Upper lobe of right lung (tissue), 1 donor: Measurements from ENCODE around the gene DBP. TPM values are rescaled to one million over a fixed set of nuclear protein-coding genes. Genes with fewer than 3 reads are reported as not detected.
A peak's percentile ranks its signal among the peaks of the same experiment; 100 is the strongest.

ENCODE experiments used
- ATAC-seq: fragments of 200-7000 bp; cut with Tn5 transposase; one replicate; pipeline ENCODE4 v1.9.1; 2020; ENCODE audit warnings: mild to moderate bottlenecking, moderate library complexity
- DNase-seq: peaks from one replicate; pipeline ENCODE4 v3.0.0-alpha.2; 2020
- H3K27ac ChIP-seq: fragments of 200-600 bp; one replicate; pipeline ENCODE4 v1.8.0; 2022
- H3K27me3 ChIP-seq: fragments of 200-600 bp; one replicate; pipeline ENCODE4 v1.8.0; 2022; ENCODE audit warnings: mild to moderate bottlenecking
- H3K36me3 ChIP-seq: fragments of 200-600 bp; one replicate; pipeline ENCODE4 v1.8.0; 2022
- H3K4me1 ChIP-seq: fragments of 200-600 bp; one replicate; pipeline ENCODE4 v1.8.0; 2022
- H3K4me3 ChIP-seq: fragments of 200-600 bp; one replicate; pipeline ENCODE4 v1.8.0; 2022; ENCODE audit warnings: mild to moderate bottlenecking
- H3K9me3 ChIP-seq: fragments of 200-600 bp; one replicate; pipeline ENCODE4 v1.8.0; 2022
- CTCF ChIP-seq: fragments of 200-600 bp; IDR thresholded peaks from one replicate; pipeline ENCODE4 v1.8.0; 2022; ENCODE audit warnings: antibody characterized with exemption
- intact Hi-C: fragments of 100-400 bp; cut with DNase I; formaldehyde crosslinking; loops from one replicate; pipeline ENCODE4 v1.11.0; 2022
- total RNA-seq: library from RNA; stranded (reverse); fragmentation: NEBNext Ultra II Directional; extraction: Animal tissue kit (Norgen Biotek cat#: 25700); gene quantifications from one replicate; pipeline ENCODE4 v1.2.1, GENCODE V29; 2021
- donor health status: DM: no; HTN: yes; CAD: no; lungs with severe emphysema.

Gene DBP
- total RNA-seq, 1 donor from 2014 or later: 17.7 TPM

DNA sequence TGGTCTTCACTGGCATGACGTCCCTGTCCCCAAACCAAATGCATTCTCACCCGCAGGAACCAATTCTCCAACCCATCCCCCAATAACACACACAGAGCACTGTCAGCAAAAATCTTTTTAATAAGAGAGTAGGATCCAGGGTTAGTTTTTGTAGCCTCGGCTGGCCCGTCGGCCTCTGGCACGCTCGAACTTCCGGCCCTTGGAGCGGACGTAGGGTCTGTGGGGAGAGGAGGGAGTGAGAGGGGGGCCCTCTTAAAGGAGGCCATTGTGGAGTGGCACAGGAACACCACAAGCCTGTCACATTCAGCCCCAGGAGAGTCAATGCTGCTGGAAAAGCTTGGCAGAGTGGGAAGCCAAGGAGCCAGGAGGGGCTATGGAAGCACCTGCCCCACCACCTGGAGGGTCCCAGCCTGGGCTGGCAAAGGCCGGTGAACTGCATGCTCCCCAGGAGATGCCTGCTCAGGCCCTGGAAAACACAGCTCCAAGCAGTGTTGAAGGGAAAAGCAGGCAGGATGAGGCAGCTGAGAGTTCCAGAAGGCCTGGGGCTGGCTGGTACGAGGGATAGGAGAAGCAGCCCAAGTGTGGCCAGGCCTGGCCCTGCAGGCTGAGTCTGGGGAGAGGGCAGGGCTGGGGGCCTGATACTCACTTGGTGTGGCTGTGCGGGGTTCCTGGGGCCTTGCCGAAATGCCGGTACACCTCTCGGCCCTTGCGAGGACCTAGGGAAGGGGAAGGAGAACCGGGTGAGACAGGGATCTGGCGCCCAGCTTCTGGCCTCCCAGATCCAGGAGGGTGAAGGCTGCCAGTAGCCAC, 21.7 kb downstream of the DBP start:
- ATAC-seq: no peak
- Histone ChIP-seq H3K36me3 (peaks cover 30% of the 10 kb centered on the region), H3K4me3 (no peak overlapping the region), H3K27me3 (no peaks in the 10 kb centered on the region), H3K9me3 (no peaks in the 10 kb centered on the region), H3K4me1 (peaks cover 27% of the 10 kb centered on the region), H3K27ac (peak overlapping the region; percentile 65)
- TF ChIP-seq CTCF: no peak
- intact Hi-C loops: no loop called here
- DNase-seq: no peak

GRCh38 chr19:48614436-48615230, 22.5 kb downstream of the DBP start, which contains the start of gene FAM83E:
TSS of gene FAM83E (minus strand) at chr19:48615076. CDS start at chr19:48613372, 1,704 bp downstream.
- Histone ChIP-seq H3K9me3 (no peaks in the 10 kb centered on the region), H3K4me1 (peaks cover 27% of the 10 kb centered on the region), H3K4me3 (peak within 1 kb of the TSS; percentile 42), H3K27me3 (no peaks in the 10 kb centered on the region), H3K36me3 (peaks cover 30% of the 10 kb centered on the region), H3K27ac (peak within 1 kb of the TSS; percentile 79)
- intact Hi-C loops: no loop called here
- peak; percentile 73 for ATAC-seq
- DNase-seq: peak; percentile 94
- TF ChIP-seq CTCF: no peak

DNA sequence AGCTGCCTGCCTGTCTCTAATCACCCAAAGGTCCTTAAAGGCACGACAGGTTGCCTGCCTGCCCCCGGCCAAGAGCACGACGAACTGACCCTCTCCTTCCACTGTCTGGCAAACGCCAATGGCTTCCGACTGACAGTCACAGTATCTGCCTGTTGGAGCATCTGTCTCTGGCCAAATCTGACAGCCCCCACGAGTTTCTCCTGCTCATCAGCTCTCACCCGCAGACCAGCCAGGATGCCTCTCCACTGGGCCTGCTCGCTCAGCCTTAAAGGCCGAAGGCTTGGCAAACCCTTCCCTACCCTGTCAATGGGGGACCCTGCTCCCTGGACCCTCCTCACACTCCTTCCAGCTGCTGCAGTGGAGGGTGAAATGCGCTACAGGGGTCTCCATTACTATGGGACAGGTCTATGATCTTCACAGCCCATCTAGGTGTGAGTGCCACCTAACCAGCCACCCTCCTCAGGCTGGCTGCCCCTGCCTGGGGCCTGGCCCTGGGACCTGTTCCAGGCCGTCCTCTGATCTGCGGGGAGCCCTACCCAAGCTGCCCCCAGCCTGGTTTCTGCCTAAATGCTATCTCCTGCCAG, 23.2 kb downstream of the DBP start:
- ATAC-seq (no peak), DNase-seq (no peak)
- Histone ChIP-seq H3K4me3 (peak overlapping the region; percentile 42), H3K27ac (peak overlapping the region; percentile 79), H3K4me1 (peaks cover 27% of the 10 kb centered on the region), H3K9me3 (no peaks in the 10 kb centered on the region), H3K36me3 (peaks cover 30% of the 10 kb centered on the region), H3K27me3 (no peaks in the 10 kb centered on the region)
- no peak for TF ChIP-seq CTCF
- intact Hi-C loops: no loop called here

GRCh38 chr19:48613024-48613851, 23.9 kb downstream of the DBP start:
- Histone ChIP-seq H3K27me3 (no peaks in the 10 kb centered on the region), H3K9me3 (no peaks in the 10 kb centered on the region), H3K4me3 (peak overlapping the region; percentile 42), H3K36me3 (peaks cover 30% of the 10 kb centered on the region), H3K27ac (no peak overlapping the region), H3K4me1 (peaks cover 25% of the 10 kb centered on the region)
- DNase-seq (peak; percentile 78), ATAC-seq (peak; percentile 4)
- intact Hi-C loops: no loop called here
- no peak for TF ChIP-seq CTCF

DNA sequence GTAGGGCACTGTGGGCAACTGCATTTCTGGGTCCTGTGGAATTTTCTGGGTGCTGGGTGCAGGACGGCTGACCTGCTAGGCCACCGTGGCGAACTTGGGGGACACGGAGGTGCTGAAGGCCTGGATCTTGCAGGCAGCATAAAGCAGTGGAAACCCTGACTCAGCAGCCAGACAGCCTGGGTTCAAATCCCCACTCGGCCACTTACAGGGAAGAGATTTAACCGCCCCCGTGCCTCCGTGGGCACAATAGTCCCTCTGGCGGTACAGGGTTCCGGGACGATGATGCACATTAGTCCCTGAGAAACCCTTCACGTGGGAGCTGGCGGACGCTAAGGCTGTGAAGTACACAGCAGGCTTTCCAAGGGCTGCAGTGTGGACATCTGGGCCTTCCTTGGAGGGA, 25.3 kb downstream of the DBP start:
- Histone ChIP-seq H3K4me1 (peaks cover 13% of the 10 kb centered on the region), H3K27me3 (no peaks in the 10 kb centered on the region), H3K27ac (no peak overlapping the region), H3K36me3 (peaks cover 22% of the 10 kb centered on the region), H3K9me3 (no peaks in the 10 kb centered on the region), H3K4me3 (no peak overlapping the region)
- no peak for TF ChIP-seq CTCF
- ATAC-seq (no peak), DNase-seq (no peak)
- intact Hi-C loops: no loop called here
